ENCODE data around the gene BCL2L1. TPM values are rescaled to one million over a fixed set of nuclear protein-coding genes. Genes with fewer than 3 reads are reported as not detected.

The BCL2L1 gene
- total RNA-seq, 2 donors from 2014 or later = 96.2 to 103 TPM

DNA sequence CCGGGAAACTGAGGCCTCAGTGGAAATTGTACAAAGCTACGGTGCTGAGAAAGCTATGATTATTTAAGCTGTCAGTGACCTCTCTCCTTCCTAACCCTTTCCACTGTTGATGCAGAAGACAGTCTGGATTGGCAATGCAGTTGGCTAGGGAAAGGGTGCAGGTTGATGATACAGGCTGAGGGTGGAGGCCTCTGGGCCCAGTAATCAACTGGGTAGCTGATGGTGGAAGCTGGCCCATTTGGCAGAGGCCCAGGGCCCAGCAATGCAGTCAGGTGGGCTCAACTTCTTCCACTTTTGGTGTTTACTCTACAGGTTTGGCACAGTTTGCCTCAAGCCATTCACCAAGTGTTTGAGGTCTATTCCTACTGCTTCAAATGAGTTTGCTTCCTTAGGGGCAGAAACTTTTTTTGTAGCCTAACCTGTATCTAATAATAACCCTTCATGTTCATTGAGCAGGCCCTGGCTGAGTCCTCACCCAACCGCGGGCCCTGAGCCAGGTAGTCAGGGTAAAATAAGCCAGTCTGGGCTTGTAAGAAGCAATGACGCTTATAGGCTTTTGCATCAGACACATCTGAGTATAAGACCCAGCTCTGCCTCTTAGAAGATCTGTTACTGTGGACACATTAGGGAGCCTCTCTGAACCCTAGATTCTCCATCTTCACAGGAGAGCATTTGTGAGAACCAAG lies 12.1 kb downstream of the BCL2L1 start:
- peak in 3 of 4 donors; percentile 33 to 72 (median 61) for DNase-seq
- Histone ChIP-seq H3K4me3 (no peak overlapping the region), H3K27me3 (no peaks in the 10 kb centered on the region), H3K36me3 (replicated peaks in 1 of 2; ENCODE audit: insufficient read depth in 1 of 2, low read depth in 2 of 2) (no peaks in the 10 kb centered on the region), H3K9me3 (no peaks in the 10 kb centered on the region), H3K4me1 (peaks cover 94% of the 10 kb centered on the region), H3K27ac (peak overlapping the region; percentile 93 to 96 (median 94))
- ATAC-seq = no peak
- TF ChIP-seq, protein P1, sequence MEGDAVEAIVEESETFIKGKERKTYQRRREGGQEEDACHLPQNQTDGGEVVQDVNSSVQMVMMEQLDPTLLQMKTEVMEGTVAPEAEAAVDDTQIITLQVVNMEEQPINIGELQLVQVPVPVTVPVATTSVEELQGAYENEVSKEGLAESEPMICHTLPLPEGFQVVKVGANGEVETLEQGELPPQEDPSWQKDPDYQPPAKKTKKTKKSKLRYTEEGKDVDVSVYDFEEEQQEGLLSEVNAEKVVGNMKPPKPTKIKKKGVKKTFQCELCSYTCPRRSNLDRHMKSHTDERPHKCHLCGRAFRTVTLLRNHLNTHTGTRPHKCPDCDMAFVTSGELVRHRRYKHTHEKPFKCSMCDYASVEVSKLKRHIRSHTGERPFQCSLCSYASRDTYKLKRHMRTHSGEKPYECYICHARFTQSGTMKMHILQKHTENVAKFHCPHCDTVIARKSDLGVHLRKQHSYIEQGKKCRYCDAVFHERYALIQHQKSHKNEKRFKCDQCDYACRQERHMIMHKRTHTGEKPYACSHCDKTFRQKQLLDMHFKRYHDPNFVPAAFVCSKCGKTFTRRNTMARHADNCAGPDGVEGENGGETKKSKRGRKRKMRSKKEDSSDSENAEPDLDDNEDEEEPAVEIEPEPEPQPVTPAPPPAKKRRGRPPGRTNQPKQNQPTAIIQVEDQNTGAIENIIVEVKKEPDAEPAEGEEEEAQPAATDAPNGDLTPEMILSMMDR (IDR thresholded peaks at IDR 0.05) = no peak
- TF ChIP-seq POLR2A (IDR thresholded peaks at IDR 0.05) = no peak
- intact Hi-C loops (cut with DNase I) = no loop called here
- 41 to 52% methylated on average over 5 of the region's 5 CpGs for WGBS, 2 donors

DNA sequence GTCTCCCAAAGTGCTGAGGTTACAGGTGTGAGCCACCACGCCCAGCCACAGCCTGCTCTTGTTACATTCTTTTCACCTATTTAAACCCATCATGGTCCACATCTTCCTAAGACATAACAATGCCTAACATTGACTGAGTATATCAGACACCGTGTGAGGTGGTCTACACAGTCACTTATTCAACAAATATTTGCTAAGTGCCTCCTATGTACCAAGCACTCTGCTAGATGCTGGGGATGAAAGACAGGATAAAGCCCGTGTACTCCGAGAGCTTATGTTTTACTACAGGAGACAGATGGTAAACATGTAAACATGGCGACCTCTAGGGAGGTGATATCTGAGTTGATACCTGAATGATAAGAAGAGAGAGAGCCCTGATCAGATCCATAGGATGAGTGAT lies 12.7 kb downstream of the BCL2L1 start:
- DNase-seq (no peak), ATAC-seq (no peak)
- no peaks in the 10 kb centered on the region for H3K9me3 ChIP-seq
- WGBS, 2 donors = 56 to 66% methylated on average over 5 of the region's 5 CpGs
- peaks cover 100% of the 10 kb centered on the region for H3K4me1 ChIP-seq
- TF ChIP-seq, protein P1 (IDR thresholded peaks at IDR 0.05) = no peak
- TF ChIP-seq POLR2A (IDR thresholded peaks at IDR 0.05) = no peak
- H3K27ac ChIP-seq = peak overlapping the region; percentile 93 to 96 (median 94)
- H3K4me3 ChIP-seq = no peak overlapping the region
- no peaks in the 10 kb centered on the region for H3K36me3 ChIP-seq (replicated peaks in 1 of 2; ENCODE audit: insufficient read depth in 1 of 2, low read depth in 2 of 2)
- no peaks in the 10 kb centered on the region for H3K27me3 ChIP-seq
- intact Hi-C loops (cut with DNase I) = no loop called here

DNA sequence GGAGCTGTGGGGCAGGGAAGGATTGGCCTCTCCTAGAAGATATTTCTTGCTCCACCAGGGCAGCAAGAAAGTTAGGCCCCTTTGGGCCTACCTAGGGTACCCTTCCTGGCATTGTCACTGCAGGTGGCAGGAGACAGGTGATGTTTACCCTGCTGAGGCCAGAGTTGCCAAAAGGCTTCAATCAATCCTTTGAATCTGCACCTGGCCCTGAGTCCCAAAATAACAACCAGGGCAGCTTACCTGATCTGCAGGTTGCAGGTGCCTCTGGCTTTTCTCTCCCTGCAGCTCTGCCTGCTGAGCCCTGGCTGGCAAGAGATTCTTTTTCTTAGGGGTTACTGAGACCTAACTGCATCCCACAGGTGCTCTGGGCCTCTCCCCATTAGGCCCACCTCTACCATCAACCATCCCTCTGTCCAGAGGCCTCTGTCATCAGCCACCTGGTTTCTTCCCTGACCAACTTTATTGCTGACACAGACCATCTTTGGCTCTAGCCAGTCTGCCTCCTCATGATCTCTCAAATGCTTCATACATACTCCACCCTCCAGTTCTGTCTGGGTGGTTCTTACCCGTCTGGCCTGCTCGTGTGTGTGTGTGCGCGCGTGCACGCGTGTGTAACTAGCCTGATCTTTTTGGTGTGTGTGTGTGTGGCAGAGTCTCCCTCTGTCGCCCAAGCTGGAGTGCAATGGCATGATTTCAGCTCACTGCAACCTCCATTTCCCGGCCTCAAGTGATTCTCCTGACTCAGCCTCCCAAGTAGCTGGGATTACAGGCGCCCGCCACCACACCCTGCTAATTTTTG lies 13.7 kb downstream of the BCL2L1 start:
- peaks cover 100% of the 10 kb centered on the region for H3K4me1 ChIP-seq
- TF ChIP-seq, protein P1 (IDR thresholded peaks at IDR 0.05) = no peak
- no peak for TF ChIP-seq POLR2A (IDR thresholded peaks at IDR 0.05)
- peak in 2 of 4 donors; percentile 55 to 61 for DNase-seq
- no peaks in the 10 kb centered on the region for H3K9me3 ChIP-seq
- intact Hi-C loops (cut with DNase I) = no loop called here
- H3K4me3 ChIP-seq = no peak overlapping the region
- no peaks in the 10 kb centered on the region for H3K27me3 ChIP-seq
- peak overlapping the region; percentile 83 to 96 (median 94) for H3K27ac ChIP-seq
- H3K36me3 ChIP-seq (replicated peaks in 1 of 2; ENCODE audit: insufficient read depth in 1 of 2, low read depth in 2 of 2) = no peaks in the 10 kb centered on the region
- no peak for ATAC-seq
- WGBS, 2 donors = 82 to 87% methylated on average over 11 of the region's 11 CpGs

DNA sequence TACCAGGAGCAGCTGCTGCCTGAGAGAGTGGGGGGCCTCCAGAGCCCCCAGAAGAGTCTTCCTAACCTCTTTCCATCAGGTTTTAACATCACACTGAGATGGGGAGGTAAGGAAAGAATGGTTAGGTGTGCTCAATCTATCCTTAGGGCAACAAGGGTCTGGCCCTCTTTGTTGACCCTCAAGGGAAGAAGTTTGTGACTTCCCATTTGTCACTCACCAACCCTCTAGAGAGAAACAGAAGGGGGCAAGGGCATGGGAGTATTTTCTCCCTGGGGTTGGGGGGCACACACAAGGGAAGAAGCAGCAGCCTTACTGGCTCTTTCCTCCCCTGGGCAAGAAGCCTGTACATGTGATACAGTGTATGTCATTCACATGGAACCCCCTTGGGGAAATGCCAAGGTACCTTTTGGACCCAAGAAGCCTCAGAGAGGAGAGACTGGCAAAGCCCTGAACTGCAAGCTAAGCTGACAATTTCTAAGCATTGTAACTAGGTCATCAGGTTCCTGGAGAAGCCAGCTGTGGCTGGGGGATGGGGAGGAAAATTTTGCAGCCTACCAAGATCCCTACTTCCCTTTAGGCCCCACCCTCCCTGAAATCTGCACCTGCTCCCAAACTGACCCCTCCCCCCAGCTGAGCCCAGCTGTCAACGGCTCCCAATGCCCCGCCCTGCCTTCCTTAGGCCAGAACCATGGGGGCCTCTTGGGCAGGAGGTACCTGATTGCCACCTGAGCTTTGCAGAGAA lies 14.5 kb downstream of the BCL2L1 start:
- H3K9me3 ChIP-seq = no peaks in the 10 kb centered on the region
- H3K4me1 ChIP-seq = peaks cover 98% of the 10 kb centered on the region
- DNase-seq (peak; percentile 73 to 91 (median 86)), ATAC-seq (peak; percentile 1)
- no peak overlapping the region for H3K4me3 ChIP-seq
- 18 to 40% methylated on average over 1 to 2 of the region's 2 CpGs for WGBS, 2 donors
- H3K27ac ChIP-seq = peak overlapping the region; percentile 83 to 96 (median 94)
- H3K27me3 ChIP-seq = no peaks in the 10 kb centered on the region
- H3K36me3 ChIP-seq (replicated peaks in 1 of 2; ENCODE audit: insufficient read depth in 1 of 2, low read depth in 2 of 2) = no peaks in the 10 kb centered on the region
- no peak for TF ChIP-seq POLR2A (IDR thresholded peaks at IDR 0.05)
- TF ChIP-seq, protein P1 (IDR thresholded peaks at IDR 0.05) = peak in 2 of 7 experiments; percentile 4 to 13
- intact Hi-C loops (cut with DNase I) = no loop called here

All from body of pancreas (tissue), 4 donors.